NCI-H446 treated with DMSO at 0.1 percent for 48 hours (cell line): ENCODE data around the gene YEATS2.

Source experiments
- DNase-seq: peaks from one replicate; lab custom pipeline; 2025; lab: John Stamatoyannopoulos, UW

The YEATS2 gene

DNA sequence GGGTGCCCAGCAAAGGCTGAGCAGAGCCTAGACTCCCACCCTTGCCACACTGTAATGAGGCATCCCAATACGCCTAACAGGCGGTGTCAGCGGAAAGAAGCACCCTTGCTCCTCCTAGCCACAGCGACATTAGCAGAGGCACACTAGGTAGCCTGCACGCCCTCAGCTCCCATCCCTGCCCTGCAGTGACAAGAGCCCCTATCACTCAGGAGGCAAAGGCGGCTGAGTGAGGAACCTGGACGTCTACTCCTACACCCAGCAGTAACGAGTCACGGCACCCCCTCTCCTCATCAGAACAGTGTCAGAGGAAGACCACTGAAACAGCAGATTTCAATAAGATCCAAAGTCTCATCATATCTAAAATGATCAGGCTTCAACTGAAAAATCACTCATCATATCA is 139.8 kb downstream of the YEATS2 start:
- no peak for DNase-seq

DNA sequence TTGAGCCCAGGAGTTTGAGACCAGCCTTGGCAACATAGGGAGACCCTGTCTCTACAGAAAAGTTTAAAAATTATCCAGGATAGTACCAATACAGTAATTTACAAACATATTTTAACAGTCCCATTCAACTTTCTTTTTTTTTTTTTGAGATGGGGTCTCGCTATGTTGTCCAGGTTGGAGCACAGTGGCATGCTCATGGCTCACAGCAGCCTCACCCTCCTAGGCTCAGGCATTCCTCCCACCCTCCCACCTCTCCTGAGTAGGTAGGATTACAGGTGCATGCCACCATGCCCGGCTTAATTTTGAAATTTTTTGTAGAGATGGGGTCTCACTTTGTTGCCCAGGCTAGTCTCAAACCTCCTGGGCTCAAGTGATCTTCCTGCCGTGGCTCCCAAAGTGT is 140.3 kb downstream of the YEATS2 start:
- no peak for DNase-seq

DNA sequence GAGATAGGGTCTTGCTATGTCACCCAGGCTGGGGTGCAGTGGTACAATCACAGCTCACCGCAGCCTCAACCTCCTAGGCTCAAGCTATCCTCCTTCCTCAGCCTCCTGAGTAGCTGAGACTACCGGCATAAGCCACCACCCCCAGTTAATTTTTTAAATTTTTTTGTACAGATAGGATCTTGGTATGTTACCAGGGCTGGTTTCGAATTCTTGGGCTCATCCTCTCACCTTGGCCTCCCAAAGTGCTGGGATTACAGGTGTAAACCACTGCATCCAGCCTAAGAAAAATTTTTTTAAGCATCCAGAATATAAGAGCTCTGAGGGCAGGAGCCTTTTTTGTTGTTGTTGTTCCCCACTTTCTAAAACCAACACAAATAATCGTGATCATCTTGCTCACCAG is 142.2 kb downstream of the YEATS2 start:
- DNase-seq, result no peak

DNA sequence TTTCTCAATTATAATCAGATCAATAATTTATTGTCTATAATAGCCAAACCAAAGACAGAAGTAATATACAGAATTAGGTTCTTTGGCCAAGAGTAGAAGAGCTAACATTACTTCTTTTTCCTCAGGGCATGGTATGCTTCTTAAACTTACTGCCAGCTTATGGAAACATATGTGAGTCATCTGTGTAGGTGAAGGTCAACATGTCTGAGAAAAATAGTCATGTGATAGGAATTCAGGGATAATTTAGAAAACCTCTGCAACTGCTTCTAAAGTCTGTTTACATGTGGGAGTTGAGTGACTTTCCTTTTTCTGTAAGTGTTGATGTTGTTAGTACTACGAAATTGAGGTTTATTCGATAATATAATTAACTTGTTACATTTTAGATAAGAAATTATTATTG is 147.0 kb downstream of the YEATS2 start:
- no peak for DNase-seq

DNA sequence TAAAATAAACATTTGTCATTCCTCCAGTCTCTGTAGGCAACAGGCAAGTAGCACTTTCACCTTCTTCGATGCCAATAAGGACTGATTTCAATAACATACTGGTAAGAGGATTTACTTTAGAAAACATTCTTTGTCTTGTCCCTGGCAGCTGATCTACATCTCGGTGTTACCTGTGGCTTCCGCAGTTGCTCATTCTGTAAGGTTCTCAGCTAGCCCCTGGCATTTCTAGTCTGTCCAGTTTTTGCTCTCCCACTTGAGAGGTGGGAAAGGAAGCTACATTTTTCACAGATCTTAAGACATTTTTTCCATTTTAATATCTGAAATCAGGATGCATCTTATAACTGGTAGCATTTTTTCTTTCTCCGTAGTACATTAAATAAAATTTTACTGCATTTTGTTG is 147.5 kb downstream of the YEATS2 start:
- no peak for DNase-seq

DNA sequence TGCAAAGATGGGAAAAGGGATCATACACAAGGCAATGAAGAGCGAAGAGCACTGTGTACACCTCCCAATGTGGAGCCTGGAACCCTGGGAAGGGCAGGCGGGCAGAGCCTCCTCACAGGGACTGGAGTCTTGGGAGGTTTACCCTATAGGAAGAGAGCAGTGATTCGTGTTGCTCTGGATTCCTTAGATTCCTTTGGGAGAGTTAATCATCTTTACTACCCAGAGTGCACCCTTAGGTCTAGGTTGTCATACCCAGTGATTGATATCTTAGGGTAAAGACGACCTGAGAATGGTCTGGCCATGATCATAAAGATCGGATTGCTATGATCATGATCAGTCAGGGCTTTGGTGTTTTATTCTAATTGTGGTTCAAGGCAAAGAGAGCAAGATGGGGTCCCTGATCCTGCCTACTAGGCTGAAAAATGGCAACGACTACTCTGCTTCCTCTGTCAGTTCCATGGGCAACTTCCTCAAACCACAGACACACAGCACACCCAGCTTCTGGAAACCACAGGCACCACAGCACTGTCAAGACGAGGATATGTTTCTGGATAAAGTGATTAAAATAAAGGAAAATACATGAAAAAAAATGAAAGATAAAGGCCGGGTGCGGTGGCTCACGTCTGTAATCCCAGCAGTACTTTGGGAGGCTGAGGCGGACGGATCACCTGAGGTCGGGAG is 148.2 kb downstream of the YEATS2 start:
- no peak for DNase-seq

DNA sequence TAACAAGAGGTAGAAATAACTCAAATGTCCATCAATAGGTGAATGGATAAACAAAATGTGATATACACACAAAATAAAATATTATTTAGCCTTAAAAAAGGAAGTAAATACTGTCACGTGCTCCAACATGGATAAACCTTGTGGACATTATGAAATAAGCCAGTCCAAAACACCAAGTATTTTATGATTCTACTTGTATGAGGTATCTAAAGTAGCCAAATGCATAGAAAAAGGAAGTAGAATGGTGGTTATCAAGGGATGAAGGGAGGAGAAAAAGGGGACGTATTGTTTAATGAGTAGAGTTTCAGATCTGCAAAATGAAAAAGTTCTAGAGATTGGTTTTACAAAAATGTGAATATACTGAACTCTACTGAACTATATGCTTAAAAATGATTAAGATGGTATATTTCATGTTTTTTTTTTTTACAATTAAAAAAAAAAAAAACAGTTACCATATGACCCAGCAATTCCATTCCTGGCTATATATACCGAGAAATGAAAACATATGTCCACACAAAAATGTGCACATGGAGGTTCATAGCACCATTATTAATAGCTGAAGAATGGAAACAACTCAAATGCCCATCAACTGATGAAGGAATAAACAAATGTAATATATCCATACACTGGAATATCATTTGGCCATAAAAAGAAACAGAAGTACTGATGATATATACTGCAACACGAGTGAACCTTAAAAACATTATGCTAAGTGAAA is 156.9 kb downstream of the YEATS2 start:
- no peak for DNase-seq

DNA sequence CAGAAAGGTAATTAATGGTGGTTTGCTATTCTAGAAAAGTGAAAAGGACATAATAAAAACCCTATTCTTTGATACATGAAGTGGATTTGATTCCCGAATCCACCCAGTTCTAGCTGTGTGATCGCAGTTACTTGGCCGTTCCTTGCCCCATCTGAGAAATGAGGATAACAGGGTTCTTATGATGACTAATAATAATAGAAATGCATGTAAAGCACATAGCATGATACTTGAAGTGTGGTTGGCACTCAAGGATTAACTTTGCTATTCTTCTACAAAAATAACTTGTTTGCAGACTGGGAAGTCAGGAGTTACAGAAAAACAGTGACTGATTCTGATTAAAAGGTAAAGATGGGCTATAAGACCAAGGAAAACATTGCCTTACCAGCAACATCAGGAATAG is 160.3 kb downstream of the YEATS2 start:
- DNase-seq, result no peak
